ENCODE results near the gene GLDN. TPM values are rescaled to one million over a fixed set of nuclear protein-coding genes. Genes with fewer than 3 reads are reported as not detected.

Gene GLDN
- total and polyA plus RNA-seq, 2 of the 8 experiments (the other 6 are each of a cell fraction or from before 2014, with no cell fraction given), result 0.24 to 0.50 TPM

DNA sequence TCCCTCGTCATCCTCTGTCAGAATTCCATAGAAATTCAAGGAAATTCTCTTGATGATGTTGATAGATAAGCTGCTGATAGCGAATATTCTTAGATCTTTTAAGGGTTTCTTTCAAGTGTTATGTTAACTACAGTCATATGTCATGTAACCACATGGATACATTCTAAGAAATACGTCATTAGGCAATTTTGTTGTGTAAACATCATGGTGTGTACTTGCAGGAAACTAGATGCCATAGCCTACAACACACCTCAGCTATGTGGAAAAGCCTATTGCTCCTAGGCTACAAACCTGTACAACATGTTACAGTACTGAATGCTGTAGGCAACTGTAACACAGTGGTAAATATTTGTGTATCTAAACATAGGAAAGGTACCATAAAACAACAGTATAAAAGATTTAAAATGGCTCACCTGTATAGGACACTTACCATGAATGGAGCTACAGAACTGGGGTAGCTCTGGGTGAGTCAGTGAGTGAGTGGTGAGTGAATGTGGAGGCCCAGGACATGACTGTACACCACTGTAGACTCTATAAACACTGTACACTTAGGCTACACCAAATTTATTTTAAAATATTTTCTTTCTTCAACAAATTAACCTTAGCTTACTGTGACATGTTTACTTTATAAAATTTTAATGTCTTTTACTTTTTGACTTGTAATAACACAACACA is 34.6 kb downstream of the GLDN start:
- H3K4me1 ChIP-seq (replicated peaks in 1 of 4; ENCODE audit: control insufficient read depth in 3 of 4, insufficient read depth in 4 of 4, low read length in 3 of 4), result no peaks in the 10 kb centered on the region
- H3K4me2 ChIP-seq (ENCODE audit: insufficient read depth in 1 of 2, low read depth in 2 of 2, low read length in 2 of 2), result no peak overlapping the region
- H2BK120ac ChIP-seq (replicated peaks; ENCODE audit: low read depth, low read length), result no peak overlapping the region
- no peak overlapping the region for H3K23ac ChIP-seq (ENCODE audit: insufficient read length)
- TF ChIP-seq RXRA (IDR thresholded peaks at IDR 0.05; ENCODE audit: insufficient read depth, low read depth, low read length) (no peak), EGR1 (IDR thresholded peaks at IDR 0.05; ENCODE audit: borderline replicate concordance, low read depth, low read length) (no peak), CBX8 (IDR thresholded peaks at IDR 0.05; ENCODE audit: borderline replicate concordance, low read depth, low read length) (no peak), CHD2 (IDR thresholded peaks at IDR 0.05; ENCODE audit: low read length) (no peak), TAF1 (IDR thresholded peaks at IDR 0.05; ENCODE audit: low read depth, low read length) (no peak), RFX5 (IDR thresholded peaks at IDR 0.05; ENCODE audit: borderline replicate concordance, low read depth, low read length) (no peak), CHD1 (IDR thresholded peaks at IDR 0.05; ENCODE audit: low read depth, low read length) (no peak)
- TF ChIP-seq, protein P1, sequence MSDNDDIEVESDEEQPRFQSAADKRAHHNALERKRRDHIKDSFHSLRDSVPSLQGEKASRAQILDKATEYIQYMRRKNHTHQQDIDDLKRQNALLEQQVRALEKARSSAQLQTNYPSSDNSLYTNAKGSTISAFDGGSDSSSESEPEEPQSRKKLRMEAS (IDR thresholded peaks at IDR 0.05), result no peak
- DNase-seq (ENCODE audit: low read depth in 1 of 2, low spot score in 2 of 2) (no peak), FAIRE-seq (no peak)
- H3K9ac ChIP-seq (replicated peaks in 1 of 4; ENCODE audit: extremely low read depth in 1 of 4, low read depth in 3 of 4, low read length in 3 of 4), result no peak overlapping the region
- no peaks in the 10 kb centered on the region for H3K9me3 ChIP-seq (ENCODE audit: insufficient read depth in 2 of 2, low read depth in 1 of 2, low read length in 1 of 2)
- no peaks in the 10 kb centered on the region for H3K27me3 ChIP-seq (replicated peaks in 1 of 4; ENCODE audit: control insufficient read depth in 3 of 4, extremely low read depth in 1 of 4, insufficient read depth in 3 of 4, low read length in 3 of 4)
- H3K4ac ChIP-seq (replicated peaks; ENCODE audit: insufficient read length, low read depth, low read length), result no peak overlapping the region
- no peaks in the 10 kb centered on the region for H4K20me1 ChIP-seq (replicated peaks in 1 of 2; ENCODE audit: control insufficient read depth in 1 of 2, insufficient read depth in 2 of 2, low read length in 2 of 2)
- no peak overlapping the region for H4K91ac ChIP-seq (replicated peaks; ENCODE audit: insufficient read length, low read length)
- no peak overlapping the region for H3K14ac ChIP-seq (ENCODE audit: insufficient read length)
- no peak overlapping the region for H4K5ac ChIP-seq (ENCODE audit: insufficient read length, low read depth, low read length)
- no peak overlapping the region for H3K27ac ChIP-seq (ENCODE audit: low read depth, low read length)
- no peaks in the 10 kb centered on the region for H3K79me1 ChIP-seq (ENCODE audit: low read depth, low read length)
- POLR2A ChIA-PET (ENCODE audit: partially characterized antibody), result no interaction called here
- CTCF ChIA-PET (ENCODE audit: partially characterized antibody), result interaction anchor here (1.1 to 10.6 kb wide), 13 partner anchors 8 to 212 kb away, joined by 3 to 263 read pairs (median 5); no protein-coding TSS in a partner anchor
- no peak overlapping the region for H2BK20ac ChIP-seq (ENCODE audit: low read length)
- no peak overlapping the region for H2BK15ac ChIP-seq (ENCODE audit: low read length)
- no peak overlapping the region for H3K56ac ChIP-seq (replicated peaks; ENCODE audit: insufficient read length, low read depth, low read length)
- H3K79me2 ChIP-seq (ENCODE audit: control insufficient read depth in 1 of 2, insufficient read depth in 2 of 2, low read length in 2 of 2), result no peaks in the 10 kb centered on the region
- H2AK5ac ChIP-seq (ENCODE audit: low read depth, low read length), result no peak overlapping the region
- no peak overlapping the region for H2BK12ac ChIP-seq (ENCODE audit: low read depth, low read length)
- H3K23me2 ChIP-seq (ENCODE audit: low read depth, low read length), result no peaks in the 10 kb centered on the region
- no peak overlapping the region for H2BK5ac ChIP-seq (ENCODE audit: low read depth, low read length)
- H3K18ac ChIP-seq (ENCODE audit: extremely low read depth, low read length), result no peak overlapping the region
- no peaks in the 10 kb centered on the region for H3K36me3 ChIP-seq (ENCODE audit: control insufficient read depth in 2 of 4, insufficient read depth in 4 of 4, low read length in 3 of 4)
- H3K4me3 ChIP-seq (ENCODE audit: extremely low read depth in 1 of 4, insufficient read depth in 2 of 4, low read depth in 3 of 4, low read length in 4 of 4), result no peak overlapping the region
- 92% methylated on average over 3 of the region's 3 CpGs; no CpG with 5 or more reads in 1 of the 2 experiments for WGBS, 2 experiments (ENCODE audit: extremely low coverage in 1 of 2, insufficient coverage in 1 of 2, insufficient read length in 1 of 2, insufficient replicate concordance in 2 of 2, low coverage in 1 of 2, low lambda C conversion rate in 2 of 2, missing lambda C conversion rate in 1 of 2)
- H4K8ac ChIP-seq (ENCODE audit: extremely low read depth, insufficient read depth, low read length), result no peak overlapping the region
- no peak overlapping the region for H2AFZ ChIP-seq (ENCODE audit: low read length)
